HEK293 (cell line): ENCODE results near the gene RASGRF2.
A peak's percentile ranks its signal among the peaks of the same experiment; 100 is the strongest.

Experiments
- CTCF ChIA-PET: fragments of 350-600 bp; formaldehyde crosslinking; extraction: SDS; loops from one replicate; lab custom pipeline; 2021; ENCODE audit warnings: antibody characterized with exemption; lab: Yijun Ruan, JAX
- POLR2A ChIA-PET: fragments of 300-600 bp; formaldehyde crosslinking; extraction: SDS; loops from one replicate; lab custom pipeline; 2020; ENCODE audit warnings: antibody characterized with exemption, inconsistent platforms; lab: Yijun Ruan, JAX
- H3K27ac ChIP-seq: fragments of 200-500 bp; sonication (Bioruptor generic); 2 replicates; pipeline ENCODE4 v1.5.1; 2014; ENCODE audit warnings: low read depth, low read length, control low read depth, inconsistent platforms; ENCODE audit errors: extremely low read depth
- H3K36me3 ChIP-seq, 2 experiments: fragments of 200-500 bp in 1 of 2; sonication (Bioruptor generic) in 1 of 2; 1 replicate in 1 of 2; 2 replicates in 1 of 2; pipeline ENCODE4 v1.5.1; 2014 to 2017; ENCODE audit warnings: inconsistent platforms in 2 of 2, low read length in 2 of 2; ENCODE audit not compliant: control insufficient read depth in 2 of 2, insufficient read depth in 1 of 2
- H3K4me1 ChIP-seq: fragments of 200-500 bp; sonication (Bioruptor generic); 2 replicates; pipeline ENCODE4 v1.5.1; 2014; ENCODE audit warnings: mild to moderate bottlenecking, low read length, inconsistent platforms; ENCODE audit not compliant: control insufficient read depth, insufficient read depth
- H3K4me3 ChIP-seq: 2 replicates; pipeline ENCODE4 v1.5.1; 2011; ENCODE audit warnings: low read depth, mild to moderate bottlenecking, control low read depth, low read length, moderate library complexity
- H3K9me3 ChIP-seq: fragments of 200-500 bp; sonication (Bioruptor generic); 2 replicates; pipeline ENCODE4 v1.5.1; 2014; ENCODE audit warnings: low read depth, low read length, inconsistent platforms; ENCODE audit not compliant: control insufficient read depth, insufficient read depth
- EGR2 ChIP-seq: fragments of 450-650 bp; formaldehyde crosslinking; IDR thresholded peaks from 2 replicates; pipeline ENCODE4 v1.5.1; 2016; ENCODE audit warnings: low read depth, missing biosample characterization, missing genetic modification characterization
- IKZF3 ChIP-seq: fragments of 450-650 bp; IDR thresholded peaks from 2 replicates; pipeline ENCODE4 v1.5.0; 2018; ENCODE audit warnings: missing biosample characterization, mild to moderate bottlenecking, missing genetic modification characterization, moderate library complexity
- MEIS1 ChIP-seq: sonication (generic); formaldehyde crosslinking; IDR thresholded peaks from 2 replicates; pipeline ENCODE4 v1.8.1; 2022; ENCODE audit warnings: missing genetic modification reagents, mild to moderate bottlenecking, borderline replicate concordance
- PRDM1 ChIP-seq: fragments of 450-650 bp; formaldehyde crosslinking; IDR thresholded peaks from 2 replicates; pipeline ENCODE4; 2016; ENCODE audit warnings: missing biosample characterization, missing genetic modification characterization
- PRDM10 ChIP-seq: fragments of 450-650 bp; formaldehyde crosslinking; IDR thresholded peaks from 2 replicates; pipeline ENCODE4 v1.5.1; 2016; ENCODE audit warnings: missing biosample characterization, missing genetic modification characterization
- ZBTB11 ChIP-seq: fragments of 450-650 bp; formaldehyde crosslinking; conservative IDR thresholded peaks from 2 replicates; pipeline ENCODE4 v1.5.1; 2016; ENCODE audit warnings: low read depth, missing biosample characterization, missing genetic modification characterization
- ZNF155 ChIP-seq: fragments of 450-650 bp; formaldehyde crosslinking; IDR thresholded peaks from 2 replicates; pipeline ENCODE4 v1.5.1; 2016; ENCODE audit warnings: missing biosample characterization, missing genetic modification characterization
- ZNF214 ChIP-seq: fragments of 450-650 bp; formaldehyde crosslinking; IDR thresholded peaks from 2 replicates; pipeline ENCODE4 v1.5.1; 2017; ENCODE audit warnings: missing biosample characterization, mild to moderate bottlenecking, missing genetic modification characterization, borderline replicate concordance
- ZNF629 ChIP-seq: fragments of 450-650 bp; formaldehyde crosslinking; IDR thresholded peaks from 2 replicates; pipeline ENCODE4 v1.5.1; 2017; ENCODE audit warnings: missing biosample characterization, missing genetic modification characterization
- ZNF660 ChIP-seq: fragments of 450-650 bp; IDR thresholded peaks from 2 replicates; pipeline ENCODE4 v1.5.1; 2018; ENCODE audit warnings: missing biosample characterization, mild to moderate bottlenecking, missing genetic modification characterization
- TF ChIP-seq, protein P1 (sequence below): fragments of 450-650 bp; formaldehyde crosslinking; IDR thresholded peaks from 2 replicates; pipeline ENCODE4 v1.5.1; 2016; ENCODE audit warnings: missing biosample characterization, missing genetic modification characterization
- TF ChIP-seq, protein P2 (sequence below): fragments of 450-650 bp; formaldehyde crosslinking; IDR thresholded peaks from 2 replicates; pipeline ENCODE4 v1.5.1; 2016; ENCODE audit warnings: missing biosample characterization, missing genetic modification characterization
- TF ChIP-seq, protein P3 (sequence below): fragments of 450-650 bp; formaldehyde crosslinking; IDR thresholded peaks from 2 replicates; pipeline ENCODE4 v1.5.1; 2016; ENCODE audit warnings: missing biosample characterization, missing genetic modification characterization

The RASGRF2 gene

DNA sequence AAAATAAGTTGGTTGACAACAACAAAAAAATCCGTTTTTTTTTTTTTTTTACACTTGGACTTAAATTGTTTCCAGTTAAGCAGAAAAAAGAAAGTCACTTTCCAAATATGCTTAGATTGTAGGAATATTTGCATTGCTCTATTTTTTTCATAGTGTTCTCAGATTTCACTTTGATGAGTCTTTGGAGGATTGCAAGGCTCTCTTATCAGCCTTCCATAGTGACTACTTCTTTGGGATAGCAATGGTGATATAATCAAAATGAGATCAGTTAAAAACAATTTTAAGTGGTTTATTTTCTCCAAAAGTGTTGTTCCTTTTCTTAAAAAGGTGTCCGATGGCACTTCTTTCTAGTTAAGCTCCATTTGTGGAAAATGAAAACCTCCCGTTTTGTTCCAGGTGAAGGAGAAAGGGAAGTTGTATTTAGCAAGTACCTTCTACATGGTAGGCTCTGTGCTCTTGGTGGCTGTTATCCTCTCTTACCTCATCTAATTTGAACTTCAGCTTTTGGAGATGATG lies 3.9 kb downstream of the RASGRF2 start (continued):
- no peak for TF ChIP-seq EGR2 (tag by site-specific recombination)
- no peak for TF ChIP-seq MEIS1 (CRISPR knock-in tag)
- TF ChIP-seq ZNF629, result peak; percentile 61
- no peak for TF ChIP-seq ZNF155 (tag by site-specific recombination)
- peak; percentile 62 for TF ChIP-seq PRDM10 (tag by site-specific recombination)
- TF ChIP-seq PRDM1 (tag by site-specific recombination), result peak; percentile 65; the same call in 1 of the 2 replicates
- TF ChIP-seq, protein P1, sequence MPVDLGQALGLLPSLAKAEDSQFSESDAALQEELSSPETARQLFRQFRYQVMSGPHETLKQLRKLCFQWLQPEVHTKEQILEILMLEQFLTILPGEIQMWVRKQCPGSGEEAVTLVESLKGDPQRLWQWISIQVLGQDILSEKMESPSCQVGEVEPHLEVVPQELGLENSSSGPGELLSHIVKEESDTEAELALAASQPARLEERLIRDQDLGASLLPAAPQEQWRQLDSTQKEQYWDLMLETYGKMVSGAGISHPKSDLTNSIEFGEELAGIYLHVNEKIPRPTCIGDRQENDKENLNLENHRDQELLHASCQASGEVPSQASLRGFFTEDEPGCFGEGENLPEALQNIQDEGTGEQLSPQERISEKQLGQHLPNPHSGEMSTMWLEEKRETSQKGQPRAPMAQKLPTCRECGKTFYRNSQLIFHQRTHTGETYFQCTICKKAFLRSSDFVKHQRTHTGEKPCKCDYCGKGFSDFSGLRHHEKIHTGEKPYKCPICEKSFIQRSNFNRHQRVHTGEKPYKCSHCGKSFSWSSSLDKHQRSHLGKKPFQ (tag by site-specific recombination), result no peak
- TF ChIP-seq, protein P2, sequence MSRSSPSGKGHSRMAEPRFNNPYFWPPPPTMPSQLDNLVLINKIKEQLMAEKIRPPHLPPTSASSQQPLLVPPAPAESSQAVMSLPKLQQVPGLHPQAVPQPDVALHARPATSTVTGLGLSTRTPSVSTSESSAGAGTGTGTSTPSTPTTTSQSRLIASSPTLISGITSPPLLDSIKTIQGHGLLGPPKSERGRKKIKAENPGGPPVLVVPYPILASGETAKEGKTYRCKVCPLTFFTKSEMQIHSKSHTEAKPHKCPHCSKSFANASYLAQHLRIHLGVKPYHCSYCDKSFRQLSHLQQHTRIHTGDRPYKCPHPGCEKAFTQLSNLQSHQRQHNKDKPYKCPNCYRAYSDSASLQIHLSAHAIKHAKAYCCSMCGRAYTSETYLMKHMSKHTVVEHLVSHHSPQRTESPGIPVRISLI (tag by site-specific recombination), result peak; percentile 94
- peak; percentile 62; the same call in 1 of the 2 replicates for TF ChIP-seq IKZF3 (tag by site-specific recombination)
- TF ChIP-seq ZNF214 (tag by site-specific recombination), result no peak
- TF ChIP-seq ZBTB11 (tag by site-specific recombination), result no peak

- no peak overlapping the region for H3K27ac ChIP-seq
- no peak overlapping the region for H3K4me3 ChIP-seq
- H3K36me3 ChIP-seq, result no peaks in the 10 kb centered on the region
- no peaks in the 10 kb centered on the region for H3K9me3 ChIP-seq
- CTCF ChIA-PET, result interaction anchor here (1.0 kb wide), 1 partner anchor 9 kb away, joined by 4 read pairs; no protein-coding TSS in a partner anchor
- H3K4me1 ChIP-seq, result peaks cover 17% of the 10 kb centered on the region
- POLR2A ChIA-PET, result no interaction called here
- TF ChIP-seq, protein P3, sequence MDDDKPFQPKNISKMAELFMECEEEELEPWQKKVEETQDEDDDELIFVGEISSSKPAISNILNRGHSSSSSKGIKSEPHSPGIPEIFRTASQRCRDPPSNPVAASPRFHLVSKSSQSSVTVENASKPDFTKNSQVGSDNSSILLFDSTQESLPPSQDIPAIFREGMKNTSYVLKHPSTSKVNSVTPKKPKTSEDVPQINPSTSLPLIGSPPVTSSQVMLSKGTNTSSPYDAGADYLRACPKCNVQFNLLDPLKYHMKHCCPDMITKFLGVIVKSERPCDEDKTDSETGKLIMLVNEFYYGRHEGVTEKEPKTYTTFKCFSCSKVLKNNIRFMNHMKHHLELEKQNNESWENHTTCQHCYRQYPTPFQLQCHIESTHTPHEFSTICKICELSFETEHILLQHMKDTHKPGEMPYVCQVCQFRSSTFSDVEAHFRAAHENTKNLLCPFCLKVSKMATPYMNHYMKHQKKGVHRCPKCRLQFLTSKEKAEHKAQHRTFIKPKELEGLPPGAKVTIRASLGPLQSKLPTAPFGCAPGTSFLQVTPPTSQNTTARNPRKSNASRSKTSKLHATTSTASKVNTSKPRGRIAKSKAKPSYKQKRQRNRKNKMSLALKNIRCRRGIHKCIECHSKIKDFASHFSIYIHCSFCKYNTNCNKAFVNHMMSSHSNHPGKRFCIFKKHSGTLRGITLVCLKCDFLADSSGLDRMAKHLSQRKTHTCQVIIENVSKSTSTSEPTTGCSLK (tag by site-specific recombination), result no peak
- peak; percentile 22; the same call in 1 of the 2 replicates for TF ChIP-seq ZNF660 (tag by site-specific recombination)
Measured at GRCh38 chr5:80964491-80964890, 4.3 kb downstream of the RASGRF2 start.
